ENCODE results near the gene CDH6. TPM values are rescaled to one million over a fixed set of nuclear protein-coding genes. Genes with fewer than 3 reads are reported as not detected.

The CDH6 gene
- total RNA-seq, 2 donors from 2014 or later = 1.1 to 2.2 TPM

- no peaks in the 10 kb centered on the region for H3K36me3 ChIP-seq
- TF ChIP-seq CTCF (IDR thresholded peaks at IDR 0.05) = no peak
- H3K27me3 ChIP-seq = no peaks in the 10 kb centered on the region
- no peaks in the 10 kb centered on the region for H3K9me3 ChIP-seq
- H3K4me3 ChIP-seq = no peak overlapping the region
- H3K27ac ChIP-seq = no peak overlapping the region
- no peak for DNase-seq (ENCODE audit: low spot score)
- H3K4me1 ChIP-seq = no peaks in the 10 kb centered on the region
Measured at GRCh38 chr5:31335456-31335855, 142.0 kb downstream of the CDH6 start.

GRCh38 chr5:31343946-31344345, 150.5 kb downstream of the CDH6 start:
- Histone ChIP-seq H3K9me3 (no peaks in the 10 kb centered on the region), H3K4me3 (no peak overlapping the region), H3K27me3 (no peaks in the 10 kb centered on the region), H3K27ac (no peak overlapping the region), H3K4me1 (no peaks in the 10 kb centered on the region), H3K36me3 (no peaks in the 10 kb centered on the region)
- TF ChIP-seq CTCF (IDR thresholded peaks at IDR 0.05) = no peak
- DNase-seq (ENCODE audit: low spot score) = no peak

DNA sequence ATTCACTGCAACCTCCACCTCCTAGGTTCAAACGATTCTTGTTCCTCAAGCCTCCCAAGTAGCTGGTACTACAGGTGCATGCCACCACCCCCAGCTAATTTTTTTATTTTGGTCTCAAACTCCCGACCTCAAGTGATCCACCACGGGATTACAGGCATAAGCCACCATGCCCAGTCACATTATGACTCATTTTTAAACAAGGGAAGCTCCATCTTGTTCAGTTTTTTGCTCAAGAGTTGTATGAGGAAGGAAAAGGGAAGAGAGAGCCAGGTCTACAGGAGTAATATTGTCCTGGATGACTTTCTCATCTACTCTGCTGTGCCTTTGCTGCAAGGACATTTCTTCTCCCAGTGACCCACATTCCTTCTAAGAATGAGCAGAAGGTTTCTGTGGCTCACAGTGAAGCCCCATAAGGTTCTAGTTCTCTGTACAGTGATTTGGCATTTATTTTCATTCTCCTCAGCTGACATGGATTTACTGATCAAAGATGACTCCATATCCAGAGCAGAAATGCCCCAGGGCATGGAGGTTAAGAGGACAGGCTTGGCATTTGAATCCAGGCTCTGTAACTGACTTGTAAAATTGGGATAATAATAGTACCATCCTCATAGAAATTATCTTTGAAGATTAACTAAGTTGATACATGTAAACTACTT, 153.5 kb downstream of the CDH6 start:
- Histone ChIP-seq H3K36me3 (no peaks in the 10 kb centered on the region), H3K4me3 (no peak overlapping the region), H3K9me3 (no peaks in the 10 kb centered on the region), H3K27ac (no peak overlapping the region), H3K27me3 (no peaks in the 10 kb centered on the region), H3K4me1 (no peaks in the 10 kb centered on the region)
- no peak for DNase-seq (ENCODE audit: low spot score)
- no peak for TF ChIP-seq CTCF (IDR thresholded peaks at IDR 0.05)

GRCh38 chr5:31347552-31347905, 154.0 kb downstream of the CDH6 start:
- DNase-seq (ENCODE audit: low spot score) = no peak
- Histone ChIP-seq H3K27ac (no peak overlapping the region), H3K36me3 (no peaks in the 10 kb centered on the region), H3K4me3 (no peak overlapping the region), H3K4me1 (no peaks in the 10 kb centered on the region), H3K27me3 (no peaks in the 10 kb centered on the region), H3K9me3 (no peaks in the 10 kb centered on the region)
- TF ChIP-seq CTCF (IDR thresholded peaks at IDR 0.05) = no peak

GRCh38 chr5:31350395-31350794, 156.9 kb downstream of the CDH6 start:
- no peaks in the 10 kb centered on the region for H3K4me1 ChIP-seq
- H3K36me3 ChIP-seq = no peaks in the 10 kb centered on the region
- DNase-seq (ENCODE audit: low spot score) = no peak
- no peaks in the 10 kb centered on the region for H3K9me3 ChIP-seq
- TF ChIP-seq CTCF (IDR thresholded peaks at IDR 0.05) = no peak
- H3K4me3 ChIP-seq = no peak overlapping the region
- no peak overlapping the region for H3K27ac ChIP-seq
- H3K27me3 ChIP-seq = no peaks in the 10 kb centered on the region

DNA sequence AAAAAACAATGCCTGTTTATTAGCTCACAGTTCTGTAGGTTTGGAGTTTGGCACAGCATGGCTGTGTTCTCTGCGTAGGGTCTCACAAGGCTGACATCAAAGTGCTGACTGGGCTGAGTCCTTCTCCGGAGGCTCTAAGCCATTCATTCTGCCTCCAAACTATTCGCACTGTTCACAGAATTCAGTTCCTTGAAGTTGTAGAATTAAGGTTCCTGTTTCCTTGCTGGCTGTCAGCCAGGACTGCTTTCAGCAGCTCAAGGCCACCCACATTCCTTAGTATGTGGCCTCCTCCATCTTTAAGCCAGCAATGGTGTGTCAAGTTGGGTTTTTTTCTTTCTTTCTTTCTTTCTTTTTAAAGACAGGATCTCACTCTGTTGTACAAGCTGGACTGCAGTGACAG, 161.9 kb downstream of the CDH6 start:
- Histone ChIP-seq H3K36me3 (no peaks in the 10 kb centered on the region), H3K4me1 (no peaks in the 10 kb centered on the region), H3K9me3 (no peaks in the 10 kb centered on the region), H3K4me3 (no peak overlapping the region), H3K27me3 (no peaks in the 10 kb centered on the region), H3K27ac (no peak overlapping the region)
- no peak for TF ChIP-seq CTCF (IDR thresholded peaks at IDR 0.05)
- no peak for DNase-seq (ENCODE audit: low spot score)

All from right atrium auricular region (tissue), 2 donors.